ENCODE results near the gene ADAMTS17. TPM values are rescaled to one million over a fixed set of nuclear protein-coding genes. Genes with fewer than 3 reads are reported as not detected.

ADAMTS17 gene
- total RNA-seq, 1 experiment from 2014 or later, result 1.8 TPM

DNA sequence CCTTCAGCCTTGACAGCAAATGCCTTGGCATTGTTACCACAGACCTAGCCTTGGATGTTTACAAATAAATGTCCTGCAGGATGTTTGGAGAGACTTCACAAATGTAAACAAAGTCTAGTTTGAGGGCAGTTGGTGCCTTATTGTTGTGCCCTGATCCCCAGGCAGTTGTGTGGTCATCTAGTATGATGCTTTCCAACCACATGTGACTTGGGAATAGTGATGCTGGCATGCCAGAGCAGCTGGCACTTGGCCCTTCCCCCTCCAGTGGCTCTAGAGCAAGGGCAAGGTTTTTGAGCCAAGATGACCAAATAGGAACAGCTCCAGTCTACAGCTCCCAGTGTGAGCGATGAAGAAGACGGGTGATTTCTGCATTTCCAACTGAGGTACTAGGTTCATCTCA, 258.2 kb downstream of the ADAMTS17 start:
- Mint-ChIP-seq H3K27me3 (ENCODE audit: low read depth) (peaks cover 6% of the 10 kb centered on the region; the same call in 1 of the 2 replicates), H3K4me3 (no peak overlapping the region), H3K27ac (no peak overlapping the region), H3K36me3 (peaks cover 11% of the 10 kb centered on the region), H3K4me1 (peaks cover 11% of the 10 kb centered on the region), H3K9me3 (peaks cover 22% of the 10 kb centered on the region)
- ChIA-PET CTCF (no interaction called here), POLR2A (no interaction called here)
- ATAC-seq (no peak), DNase-seq (ENCODE audit: low spot score) (no peak)
- TF ChIP-seq SMAD4 (CRISPR knock-in tag; IDR thresholded peaks at IDR 0.05) (no peak), FOXK1 (CRISPR knock-in tag; IDR thresholded peaks at IDR 0.05) (no peak), E2F1 (CRISPR knock-in tag; IDR thresholded peaks at IDR 0.05) (no peak), TP53 (CRISPR knock-in tag; IDR thresholded peaks at IDR 0.05) (no peak), ESRRA (CRISPR knock-in tag; IDR thresholded peaks at IDR 0.05; ENCODE audit: borderline replicate concordance) (no peak), PRRX2 (CRISPR knock-in tag; IDR thresholded peaks at IDR 0.05) (no peak), NFATC4 (CRISPR knock-in tag; IDR thresholded peaks at IDR 0.05) (no peak), CREB1 (CRISPR knock-in tag; IDR thresholded peaks at IDR 0.05) (no peak), NR1H2 (CRISPR knock-in tag; IDR thresholded peaks at IDR 0.05) (no peak), RELA (CRISPR knock-in tag; IDR thresholded peaks at IDR 0.05; ENCODE audit: borderline replicate concordance) (no peak), ZNF423 (CRISPR knock-in tag; IDR thresholded peaks at IDR 0.05) (no peak), GTF2I (CRISPR knock-in tag; conservative IDR thresholded peaks at IDR 0.05) (no peak), GABPB1 (CRISPR knock-in tag; IDR thresholded peaks at IDR 0.05) (no peak), CDX4 (CRISPR knock-in tag; IDR thresholded peaks at IDR 0.05; ENCODE audit: borderline replicate concordance) (no peak), ZMAT4 (CRISPR knock-in tag; IDR thresholded peaks at IDR 0.05) (no peak)
- TF ChIP-seq, protein P1, sequence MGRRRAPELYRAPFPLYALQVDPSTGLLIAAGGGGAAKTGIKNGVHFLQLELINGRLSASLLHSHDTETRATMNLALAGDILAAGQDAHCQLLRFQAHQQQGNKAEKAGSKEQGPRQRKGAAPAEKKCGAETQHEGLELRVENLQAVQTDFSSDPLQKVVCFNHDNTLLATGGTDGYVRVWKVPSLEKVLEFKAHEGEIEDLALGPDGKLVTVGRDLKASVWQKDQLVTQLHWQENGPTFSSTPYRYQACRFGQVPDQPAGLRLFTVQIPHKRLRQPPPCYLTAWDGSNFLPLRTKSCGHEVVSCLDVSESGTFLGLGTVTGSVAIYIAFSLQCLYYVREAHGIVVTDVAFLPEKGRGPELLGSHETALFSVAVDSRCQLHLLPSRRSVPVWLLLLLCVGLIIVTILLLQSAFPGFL (CRISPR knock-in tag; IDR thresholded peaks at IDR 0.05; ENCODE audit: borderline replicate concordance), result no peak

DNA sequence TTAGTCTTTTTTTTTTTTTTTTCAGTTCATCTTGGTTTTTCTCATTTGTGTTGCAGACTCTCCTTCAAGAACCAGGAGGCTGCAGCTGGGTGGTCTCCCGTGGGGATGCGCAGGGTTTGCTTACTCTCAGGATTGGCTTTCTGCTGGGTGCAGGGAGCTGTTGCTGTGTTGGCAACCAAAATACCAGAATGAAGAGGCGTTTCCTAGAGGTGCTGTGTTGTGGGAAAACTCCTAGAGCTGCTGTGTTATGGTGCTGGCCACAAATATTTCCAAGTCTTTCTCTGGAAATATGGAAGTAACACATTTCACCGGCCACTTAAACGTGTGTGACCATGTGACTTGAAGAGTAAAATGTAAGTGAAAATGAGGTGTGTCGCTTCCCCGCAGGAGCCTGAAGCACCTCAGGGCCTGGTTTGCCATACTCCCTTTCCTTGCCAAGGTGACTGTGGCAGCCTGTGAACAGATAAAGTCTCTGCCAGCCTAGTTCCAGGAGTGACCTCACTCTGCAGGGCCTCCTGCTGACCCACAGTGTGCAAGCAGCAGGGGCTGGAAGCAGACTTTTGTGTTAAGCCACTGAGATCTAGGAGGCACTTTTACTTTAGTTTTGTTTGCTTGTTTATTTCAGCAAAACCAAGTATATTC, 258.9 kb downstream of the ADAMTS17 start:
- H3K9me3 Mint-ChIP-seq, result peaks cover 22% of the 10 kb centered on the region
- TF ChIP-seq ZNF232 (CRISPR knock-in tag; IDR thresholded peaks at IDR 0.05) (no peak), ZNF512 (CRISPR knock-in tag; IDR thresholded peaks at IDR 0.05; ENCODE audit: borderline replicate concordance) (no peak), PRRX2 (CRISPR knock-in tag; IDR thresholded peaks at IDR 0.05) (no peak), SP1 (CRISPR knock-in tag; conservative IDR thresholded peaks at IDR 0.05) (no peak), ARID4B (CRISPR knock-in tag; IDR thresholded peaks at IDR 0.05; ENCODE audit: borderline replicate concordance) (no peak), SMAD3 (CRISPR knock-in tag; IDR thresholded peaks at IDR 0.05; ENCODE audit: borderline replicate concordance) (no peak)
- TF ChIP-seq, protein P2, sequence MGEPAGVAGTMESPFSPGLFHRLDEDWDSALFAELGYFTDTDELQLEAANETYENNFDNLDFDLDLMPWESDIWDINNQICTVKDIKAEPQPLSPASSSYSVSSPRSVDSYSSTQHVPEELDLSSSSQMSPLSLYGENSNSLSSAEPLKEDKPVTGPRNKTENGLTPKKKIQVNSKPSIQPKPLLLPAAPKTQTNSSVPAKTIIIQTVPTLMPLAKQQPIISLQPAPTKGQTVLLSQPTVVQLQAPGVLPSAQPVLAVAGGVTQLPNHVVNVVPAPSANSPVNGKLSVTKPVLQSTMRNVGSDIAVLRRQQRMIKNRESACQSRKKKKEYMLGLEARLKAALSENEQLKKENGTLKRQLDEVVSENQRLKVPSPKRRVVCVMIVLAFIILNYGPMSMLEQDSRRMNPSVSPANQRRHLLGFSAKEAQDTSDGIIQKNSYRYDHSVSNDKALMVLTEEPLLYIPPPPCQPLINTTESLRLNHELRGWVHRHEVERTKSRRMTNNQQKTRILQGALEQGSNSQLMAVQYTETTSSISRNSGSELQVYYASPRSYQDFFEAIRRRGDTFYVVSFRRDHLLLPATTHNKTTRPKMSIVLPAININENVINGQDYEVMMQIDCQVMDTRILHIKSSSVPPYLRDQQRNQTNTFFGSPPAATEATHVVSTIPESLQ (CRISPR knock-in tag; IDR thresholded peaks at IDR 0.05), result no peak
- ChIA-PET CTCF (no interaction called here), POLR2A (interaction anchor here (0.7 kb wide), 1 partner anchor 11 kb away, joined by 5 read pairs; no protein-coding TSS in a partner anchor)
- H3K27ac Mint-ChIP-seq, result no peak overlapping the region
- peaks cover 11% of the 10 kb centered on the region for H3K4me1 Mint-ChIP-seq
- peaks cover 11% of the 10 kb centered on the region for H3K36me3 Mint-ChIP-seq
- DNase-seq (ENCODE audit: low spot score) (no peak), ATAC-seq (no peak)
- no peak overlapping the region for H3K4me3 Mint-ChIP-seq
- peaks cover 6% of the 10 kb centered on the region; the same call in 1 of the 2 replicates for H3K27me3 Mint-ChIP-seq (ENCODE audit: low read depth)
